ENCODE results near the gene RRP15. TPM values are rescaled to one million over a fixed set of nuclear protein-coding genes. Genes with fewer than 3 reads are reported as not detected.
A peak's percentile ranks its signal among the peaks of the same experiment; 100 is the strongest.

The RRP15 gene
- polyA plus RNA-seq, 1 donor (not counting 4 experiments of a cell fraction or from before 2014, with no cell fraction given): 15.8 TPM

GRCh38 chr1:218281285-218281684 is 3.8 kb upstream of the RRP15 start:
- Histone ChIP-seq H3K4me3 (ENCODE audit: control insufficient read depth in 2 of 3, extremely low read depth in 1 of 3, insufficient read depth in 2 of 3, low read depth in 1 of 3, low read length in 3 of 3) (no peak overlapping the region), H3K79me2 (ENCODE audit: control insufficient read depth, insufficient read depth, low read length) (peaks cover 12% of the 10 kb centered on the region), H3K9ac (ENCODE audit: control insufficient read depth, extremely low read depth, insufficient read depth, low read length) (no peak overlapping the region), H3K36me3 (ENCODE audit: control insufficient read depth in 2 of 2, extremely low read depth in 1 of 2, insufficient read depth in 2 of 2, low read length in 2 of 2) (no peaks in the 10 kb centered on the region), H3K4me2 (ENCODE audit: control insufficient read depth, extremely low read depth, insufficient read depth, low read depth, low read length) (no peak overlapping the region), H3K27ac (ENCODE audit: control insufficient read depth, insufficient read depth, low read length) (no peak overlapping the region), H3K27me3 (ENCODE audit: control insufficient read depth, extremely low read depth, insufficient read depth, low read length) (no peaks in the 10 kb centered on the region), H3K9me1 (ENCODE audit: control insufficient read depth, extremely low read depth, insufficient read depth, low read length) (no peaks in the 10 kb centered on the region), H3K9me3 (ENCODE audit: control insufficient read depth, low read depth, low read length) (no peaks in the 10 kb centered on the region), H3K4me1 (ENCODE audit: control insufficient read depth, extremely low read depth, insufficient read depth, low read length) (peaks cover 10% of the 10 kb centered on the region), H4K20me1 (ENCODE audit: control insufficient read depth, extremely low read depth, insufficient read depth, low read length) (no peaks in the 10 kb centered on the region), H2AFZ (ENCODE audit: control insufficient read depth, low read length) (no peak overlapping the region)
- FAIRE-seq: no peak
- no peak for TF ChIP-seq CTCF (optimal IDR thresholded peaks at IDR 0.05 in 1 of 3, IDR thresholded peaks at IDR 0.05 in 1 of 3, conservative IDR thresholded peaks at IDR 0.05 in 1 of 3; ENCODE audit: extremely low read depth in 1 of 3, insufficient read depth in 2 of 3, low read length in 3 of 3)
- no peak for TF ChIP-seq EZH2 (IDR thresholded peaks at IDR 0.05; ENCODE audit: low read length)
- DNase-seq (ENCODE audit: low read depth, low spot score): no peak
- dilution Hi-C loops (cut with MboI; ENCODE audit: extremely low pct_ligation_motif_present, low sequenced_read_pairs): no loop called here

- Histone ChIP-seq H3K9me3 (ENCODE audit: control insufficient read depth, low read depth, low read length) (no peaks in the 10 kb centered on the region), H3K4me2 (ENCODE audit: control insufficient read depth, extremely low read depth, insufficient read depth, low read depth, low read length) (peak overlapping the region; percentile 85), H3K79me2 (ENCODE audit: control insufficient read depth, insufficient read depth, low read length) (peaks cover 42% of the 10 kb centered on the region), H3K27ac (ENCODE audit: control insufficient read depth, insufficient read depth, low read length) (peak overlapping the region; percentile 91), H3K27me3 (ENCODE audit: control insufficient read depth, extremely low read depth, insufficient read depth, low read length) (no peaks in the 10 kb centered on the region), H3K4me1 (ENCODE audit: control insufficient read depth, extremely low read depth, insufficient read depth, low read length) (peaks cover 15% of the 10 kb centered on the region), H2AFZ (ENCODE audit: control insufficient read depth, low read length) (peak overlapping the region; percentile 99), H4K20me1 (ENCODE audit: control insufficient read depth, extremely low read depth, insufficient read depth, low read length) (no peaks in the 10 kb centered on the region), H3K9ac (ENCODE audit: control insufficient read depth, extremely low read depth, insufficient read depth, low read length) (peak overlapping the region; percentile 96), H3K4me3 (ENCODE audit: control insufficient read depth in 2 of 3, extremely low read depth in 1 of 3, insufficient read depth in 2 of 3, low read depth in 1 of 3, low read length in 3 of 3) (peak overlapping the region; percentile 91 to 100 (median 100)), H3K36me3 (ENCODE audit: control insufficient read depth in 2 of 2, extremely low read depth in 1 of 2, insufficient read depth in 2 of 2, low read length in 2 of 2) (no peaks in the 10 kb centered on the region), H3K9me1 (ENCODE audit: control insufficient read depth, extremely low read depth, insufficient read depth, low read length) (no peaks in the 10 kb centered on the region)
- DNase-seq (ENCODE audit: low read depth, low spot score) (no peak), FAIRE-seq (no peak)
- TF ChIP-seq CTCF (optimal IDR thresholded peaks at IDR 0.05 in 1 of 3, IDR thresholded peaks at IDR 0.05 in 1 of 3, conservative IDR thresholded peaks at IDR 0.05 in 1 of 3; ENCODE audit: extremely low read depth in 1 of 3, insufficient read depth in 2 of 3, low read length in 3 of 3) (no peak), EZH2 (IDR thresholded peaks at IDR 0.05; ENCODE audit: low read length) (no peak)
- dilution Hi-C loops (cut with MboI; ENCODE audit: extremely low pct_ligation_motif_present, low sequenced_read_pairs): no loop called here
Observed at GRCh38 chr1:218284377-218284916, 646 bp upstream of the RRP15 start.

All from keratinocyte (primary cell).